IMR-90 (cell line): Measurements from ENCODE around the gene VPS8. TPM values are rescaled to one million over a fixed set of nuclear protein-coding genes. Genes with fewer than 3 reads are reported as not detected.

ENCODE experiments used
- ATAC-seq: fragments of 200-7000 bp; cut with Tn5 transposase; 2 replicates; pipeline ENCODE4 v1.9.1; 2020; ENCODE audit warnings: low read depth, mild to moderate bottlenecking, moderate library complexity
- BruUV-seq: library from RNA; stranded (reverse); fragments of 400-500 nt; replicated peaks from 2 replicates; lab custom pipeline; 2021; lab: Mats Ljungman, UMichigan
- CTCF ChIA-PET: fragments of 300-600 bp; formaldehyde crosslinking; extraction: SDS; loops from one replicate; lab custom pipeline; 2021; ENCODE audit warnings: antibody characterized with exemption; lab: Yijun Ruan, JAX
- POLR2A ChIA-PET: fragments of 300-600 bp; sonication (Branson Sonifier 250); formaldehyde crosslinking; loops from one replicate; lab custom pipeline; 2022; ENCODE audit warnings: antibody characterized with exemption; ENCODE audit not compliant: unreplicated experiment; lab: Charles Lee
- DNase-seq: peaks from one replicate; pipeline ENCODE4 v3.0.0; 2013
- H2AFZ ChIP-seq: replicated peaks from 2 replicates; pipeline ENCODE3; 2013; ENCODE audit warnings: low read length, mild to moderate bottlenecking; ENCODE audit not compliant: poor library complexity
- H2AK5ac ChIP-seq: 2 replicates; pipeline ENCODE4 v1.6.1; 2013; ENCODE audit warnings: low read depth, low read length, inconsistent platforms
- H2AK9ac ChIP-seq: replicated peaks from 2 replicates; pipeline ENCODE3; 2013; ENCODE audit warnings: mild to moderate bottlenecking, low read depth, low read length, moderate library complexity; ENCODE audit not compliant: poor library complexity
- H2BK120ac ChIP-seq: 2 replicates; pipeline ENCODE4 v1.6.1; 2013; ENCODE audit warnings: low read depth, low read length, inconsistent platforms
- H2BK15ac ChIP-seq: 3 replicates; pipeline ENCODE4 v1.6.1; 2013; ENCODE audit warnings: low read depth, low read length, inconsistent platforms
- H2BK20ac ChIP-seq: 2 replicates; pipeline ENCODE4 v1.6.1; 2013; ENCODE audit warnings: low read depth, mild to moderate bottlenecking, inconsistent platforms, low read length, moderate library complexity
- H2BK5ac ChIP-seq: 2 replicates; pipeline ENCODE4 v1.6.1; 2013; ENCODE audit warnings: mild to moderate bottlenecking, low read depth, low read length, inconsistent platforms; ENCODE audit not compliant: poor library complexity, severe bottlenecking
- H3K14ac ChIP-seq: replicated peaks from 2 replicates; pipeline ENCODE4 v1.6.1; 2013; ENCODE audit warnings: low read depth, low read length, inconsistent platforms
- H3K18ac ChIP-seq: 2 replicates; pipeline ENCODE4 v1.6.1; 2013; ENCODE audit warnings: low read depth, low read length, control low read depth
- H3K23ac ChIP-seq: 2 replicates; pipeline ENCODE4 v1.6.1; 2013; ENCODE audit warnings: low read depth, low read length, inconsistent platforms
- H3K27ac ChIP-seq: 2 replicates; pipeline ENCODE4 v1.5.1; 2013; ENCODE audit warnings: mild to moderate bottlenecking, control low read depth, low read length; ENCODE audit not compliant: insufficient read depth
- H3K27me3 ChIP-seq: 2 replicates; pipeline ENCODE4 v1.6.1; 2013; ENCODE audit warnings: low read length; ENCODE audit not compliant: control insufficient read depth, insufficient read depth
- H3K36me3 ChIP-seq: 2 replicates; pipeline ENCODE4 v1.6.1; 2013; ENCODE audit warnings: low read length, mixed read lengths; ENCODE audit not compliant: control insufficient read depth, insufficient read depth
- H3K4ac ChIP-seq: 2 replicates; pipeline ENCODE4 v1.6.1; 2013; ENCODE audit warnings: low read depth, low read length, inconsistent platforms
- H3K4me1 ChIP-seq: 2 replicates; pipeline ENCODE4 v1.6.1; 2013; ENCODE audit warnings: low read length, mixed read lengths; ENCODE audit not compliant: control insufficient read depth, insufficient read depth
- H3K4me2 ChIP-seq: 2 replicates; pipeline ENCODE4 v1.6.1; 2013; ENCODE audit warnings: low read depth, mild to moderate bottlenecking, control low read depth, low read length, moderate library complexity
- H3K4me3 ChIP-seq: 2 replicates; pipeline ENCODE4 v1.5.1; 2013; ENCODE audit warnings: low read depth, mild to moderate bottlenecking, control low read depth, low read length, moderate library complexity; ENCODE audit not compliant: insufficient read depth
- H3K56ac ChIP-seq: 2 replicates; pipeline ENCODE4 v1.6.1; 2013; ENCODE audit warnings: low read length, inconsistent platforms; ENCODE audit not compliant: insufficient read depth; ENCODE audit errors: extremely low read depth
- H3K79me1 ChIP-seq, 2 experiments: 2 replicates each; pipeline ENCODE4 v1.6.1; 2013; ENCODE audit warnings: low read length in 2 of 2, inconsistent platforms in 1 of 2, low read depth in 1 of 2
- H3K9ac ChIP-seq: 2 replicates; pipeline ENCODE4 v1.6.1; 2013; ENCODE audit warnings: low read depth, low read length, control low read depth
- H3K9me1 ChIP-seq: 2 replicates; pipeline ENCODE4 v1.6.1; 2013; ENCODE audit warnings: low read length, inconsistent platforms; ENCODE audit not compliant: insufficient read depth
- H3K9me3 ChIP-seq: 2 replicates; pipeline ENCODE4 v1.6.1; 2013; ENCODE audit warnings: low read length; ENCODE audit not compliant: control insufficient read depth, insufficient read depth
- H4K20me1 ChIP-seq: 2 replicates; pipeline ENCODE4 v1.6.1; 2013; ENCODE audit warnings: low read length, inconsistent platforms; ENCODE audit not compliant: insufficient read depth
- H4K5ac ChIP-seq: 2 replicates; pipeline ENCODE4 v1.6.1; 2013; ENCODE audit warnings: mild to moderate bottlenecking, low read depth, low read length, control low read depth
- H4K8ac ChIP-seq, 2 experiments: 2 replicates each; pipeline ENCODE4 v1.6.1; 2013; ENCODE audit warnings: low read depth in 2 of 2, low read length in 2 of 2, control low read depth in 1 of 2, inconsistent platforms in 1 of 2
- H4K91ac ChIP-seq: 2 replicates; pipeline ENCODE4 v1.6.1; 2013; ENCODE audit warnings: low read depth, low read length, inconsistent platforms; ENCODE audit not compliant: insufficient read depth
- BHLHE40 ChIP-seq: fragments of 150-350 bp; IDR thresholded peaks from 2 replicates; pipeline ENCODE4 v1.6.1; 2016; ENCODE audit warnings: mild to moderate bottlenecking, low read depth, low read length
- CHD1 ChIP-seq: IDR thresholded peaks from 2 replicates; pipeline ENCODE4 v1.6.1; 2012; ENCODE audit warnings: low read depth, low read length, improper control_type of control experiment
- CTCF ChIP-seq: conservative IDR thresholded peaks from 2 replicates; pipeline ENCODE4 v1.5.1; 2012; ENCODE audit warnings: mild to moderate bottlenecking, low read depth, low read length, improper control_type of control experiment
- ELK1 ChIP-seq: fragments of 150-350 bp; IDR thresholded peaks from 2 replicates; pipeline ENCODE4 v1.6.1; 2016; ENCODE audit warnings: low read depth, mild to moderate bottlenecking, low read length, moderate library complexity, borderline replicate concordance
- NFE2L2 ChIP-seq: fragments of 150-350 bp; IDR thresholded peaks from 2 replicates; pipeline ENCODE4 v1.6.1; 2016; ENCODE audit warnings: low read depth, mild to moderate bottlenecking, low read length
- POLR2A ChIP-seq: IDR thresholded peaks from 2 replicates; pipeline ENCODE4 v1.6.1; 2012; ENCODE audit warnings: mild to moderate bottlenecking, low read depth, low read length
- RAD21 ChIP-seq: IDR thresholded peaks from 2 replicates; pipeline ENCODE4 v1.6.1; 2012; ENCODE audit warnings: low read length, improper control_type of control experiment
- RCOR1 ChIP-seq: IDR thresholded peaks from 2 replicates; pipeline ENCODE4 v1.6.1; 2012; ENCODE audit warnings: mild to moderate bottlenecking, low read length, improper control_type of control experiment; ENCODE audit not compliant: insufficient replicate concordance
- RFX5 ChIP-seq: IDR thresholded peaks from 2 replicates; pipeline ENCODE4 v1.8.0; 2012; ENCODE audit warnings: low read depth, mild to moderate bottlenecking, low read length, moderate library complexity
- WGBS, 2 experiments: methylation state at CpG; one replicate each; pipeline versions ENCODE4 v1.1.5 to v1.1.7; 2013; ENCODE audit warnings: missing lambda C conversion rate in 2 of 2; ENCODE audit not compliant: insufficient read length in 1 of 2; ENCODE audit errors: extremely low coverage in 2 of 2; 5-methylcytosine and 5-hydroxymethylcytosine counted together
- dilution Hi-C: fragments of 300-500 bp; cut with HindIII; formaldehyde crosslinking; loops from one replicate; pipeline ENCODE4 v1.14.3; 2018; ENCODE audit warnings: low sequenced_read_pairs; ENCODE audit not compliant: unreplicated experiment
- in situ Hi-C: fragments of 300-500 bp; cut with MboI; formaldehyde crosslinking; loops from 3 replicates; pipeline ENCODE4 v1.14.3; 2019; ENCODE audit warnings: low sequenced_read_pairs, inconsistent platforms, mixed read lengths
- intact Hi-C: fragments of 100-400 bp; cut with micrococcal nuclease; formaldehyde crosslinking; loops from 2 replicates; pipeline ENCODE4 v1.10.0; 2022
- polyA plus RNA-seq, 3 experiments: library from polyadenylated mRNA; depleted of rRNA; stranded (reverse); fragments of >200 nt; gene quantifications; 2 replicates each; pipeline ENCODE4 v1.2.3, GENCODE V29; 2012; ENCODE audit warnings: low replicate concordance in 1 of 3
- total RNA-seq: library from RNA; depleted of rRNA; stranded (reverse); fragments of >200 nt; gene quantifications from 2 replicates; pipeline ENCODE4 v1.2.3, GENCODE V29; 2012

Gene VPS8
- total and polyA plus RNA-seq, 2 of the 4 experiments (the other 2 are of a cell fraction): 14.0 to 56.1 TPM

DNA sequence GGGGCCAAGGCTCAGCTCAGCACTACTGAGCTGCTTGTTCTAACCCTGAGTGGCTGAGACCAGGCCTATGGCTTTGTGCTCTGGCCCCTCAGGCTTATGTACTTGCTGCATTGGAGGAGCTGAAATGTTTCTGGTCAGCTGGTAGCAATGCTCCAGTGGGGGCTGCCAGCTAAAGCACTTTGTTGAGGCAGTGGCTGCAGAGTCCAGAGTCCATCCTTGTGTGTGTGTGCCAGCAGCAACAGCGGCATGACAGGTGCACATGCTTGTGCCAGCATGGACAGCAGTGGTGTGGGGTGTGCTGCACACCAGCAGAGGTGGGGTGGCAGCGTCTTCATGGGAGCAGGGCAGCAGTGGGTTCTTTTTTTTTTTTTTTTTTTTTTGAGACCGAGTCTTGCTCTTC lies 169.1 kb downstream of the VPS8 start:
- H4K5ac ChIP-seq: no peak overlapping the region
- no peak overlapping the region for H3K23ac ChIP-seq
- ATAC-seq (no peak), DNase-seq (no peak)
- H2BK15ac ChIP-seq: no peak overlapping the region
- H2BK5ac ChIP-seq: no peak overlapping the region
- no peak overlapping the region for H2AK9ac ChIP-seq
- H4K20me1 ChIP-seq: no peaks in the 10 kb centered on the region
- no peak for TF ChIP-seq BHLHE40
- no peak for TF ChIP-seq CHD1
- TF ChIP-seq CTCF: no peak
- TF ChIP-seq RCOR1: no peak
- no peak for TF ChIP-seq NFE2L2
- no peak for TF ChIP-seq POLR2A
- no peak for TF ChIP-seq RAD21
- no peak for TF ChIP-seq ELK1
- no peak for TF ChIP-seq RFX5
- H4K91ac ChIP-seq: no peak overlapping the region
- H3K27me3 ChIP-seq: no peaks in the 10 kb centered on the region
- no TSS peak for BruUV-seq
- no peaks in the 10 kb centered on the region for H3K79me1 ChIP-seq
- H2AFZ ChIP-seq: no peak overlapping the region
- no peaks in the 10 kb centered on the region for H3K4me1 ChIP-seq
- no peak overlapping the region for H3K4me2 ChIP-seq
- no peak overlapping the region for H2BK20ac ChIP-seq
- no peak overlapping the region for H3K14ac ChIP-seq
- POLR2A ChIA-PET: interaction anchor here (0.5 kb wide), 1 partner anchor 244 kb away, joined by 6 read pairs; no protein-coding TSS in a partner anchor
- H3K4ac ChIP-seq: no peak overlapping the region
- H3K9me1 ChIP-seq: no peaks in the 10 kb centered on the region
- no CpG with 5 or more reads among the region's 3 CpGs for WGBS, 2 experiments
- intact Hi-C loops (no loop called here), dilution Hi-C loops (no loop called here), in situ Hi-C loops (no loop called here)
- H3K4me3 ChIP-seq: no peak overlapping the region
- H4K8ac ChIP-seq: no peak overlapping the region
- no peak overlapping the region for H3K27ac ChIP-seq
- no peak overlapping the region for H3K9ac ChIP-seq
- no peak overlapping the region for H3K18ac ChIP-seq
- no peak overlapping the region for H2BK120ac ChIP-seq
- peaks cover 3% of the 10 kb centered on the region; the same call in 1 of the 2 replicates for H3K36me3 ChIP-seq
- no peak overlapping the region for H3K56ac ChIP-seq
- CTCF ChIA-PET: no interaction called here
- no peaks in the 10 kb centered on the region for H3K9me3 ChIP-seq
- no peak overlapping the region for H2AK5ac ChIP-seq
